Fibroblast of lung (primary cell): Measurements from ENCODE around the gene MAL.

ENCODE experiments used
- EZH2 ChIP-seq: IDR thresholded peaks from 2 replicates; pipeline ENCODE4 v1.5.1; 2012; ENCODE audit warnings: low read length, control low read depth, mild to moderate bottlenecking; ENCODE audit errors: missing control alignments
- TF ChIP-seq, protein P1 (sequence below), 2 donors: IDR thresholded peaks in 1 of 2; conservative IDR thresholded peaks in 1 of 2; 1 replicate in 1 of 2; 2 replicates in 1 of 2; pipeline ENCODE4 v1.5.1; 2011 to 2012; ENCODE audit warnings: low read length in 2 of 2, control low read depth in 1 of 2, inconsistent platforms in 1 of 2, low read depth in 1 of 2, mild to moderate bottlenecking in 1 of 2

DNA sequence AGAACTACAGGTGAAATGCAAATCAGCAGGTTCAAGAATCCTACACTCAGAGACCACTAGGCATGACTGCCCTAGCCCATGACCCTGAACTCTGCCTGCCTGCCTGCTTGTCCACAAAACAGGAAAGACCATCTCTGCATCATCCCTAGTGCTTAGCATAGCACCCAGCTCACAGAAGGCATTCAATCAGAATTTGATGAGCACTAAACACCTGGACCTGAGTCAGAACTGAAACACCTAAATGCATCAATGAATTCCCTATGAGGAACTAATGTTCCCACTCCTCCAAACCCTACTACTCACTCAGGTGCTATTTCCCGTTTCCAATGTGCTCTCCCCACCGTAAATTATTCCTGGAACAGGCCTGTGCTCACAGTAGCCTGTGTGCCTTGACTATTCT, 74.4 kb downstream of the MAL start:
- TF ChIP-seq, protein P1, sequence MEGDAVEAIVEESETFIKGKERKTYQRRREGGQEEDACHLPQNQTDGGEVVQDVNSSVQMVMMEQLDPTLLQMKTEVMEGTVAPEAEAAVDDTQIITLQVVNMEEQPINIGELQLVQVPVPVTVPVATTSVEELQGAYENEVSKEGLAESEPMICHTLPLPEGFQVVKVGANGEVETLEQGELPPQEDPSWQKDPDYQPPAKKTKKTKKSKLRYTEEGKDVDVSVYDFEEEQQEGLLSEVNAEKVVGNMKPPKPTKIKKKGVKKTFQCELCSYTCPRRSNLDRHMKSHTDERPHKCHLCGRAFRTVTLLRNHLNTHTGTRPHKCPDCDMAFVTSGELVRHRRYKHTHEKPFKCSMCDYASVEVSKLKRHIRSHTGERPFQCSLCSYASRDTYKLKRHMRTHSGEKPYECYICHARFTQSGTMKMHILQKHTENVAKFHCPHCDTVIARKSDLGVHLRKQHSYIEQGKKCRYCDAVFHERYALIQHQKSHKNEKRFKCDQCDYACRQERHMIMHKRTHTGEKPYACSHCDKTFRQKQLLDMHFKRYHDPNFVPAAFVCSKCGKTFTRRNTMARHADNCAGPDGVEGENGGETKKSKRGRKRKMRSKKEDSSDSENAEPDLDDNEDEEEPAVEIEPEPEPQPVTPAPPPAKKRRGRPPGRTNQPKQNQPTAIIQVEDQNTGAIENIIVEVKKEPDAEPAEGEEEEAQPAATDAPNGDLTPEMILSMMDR (conservative IDR thresholded peaks at IDR 0.05 in 1 of 2, IDR thresholded peaks at IDR 0.05 in 1 of 2; ENCODE audit: low read depth in 1 of 2, low read length in 2 of 2): no peak
- TF ChIP-seq EZH2: no peak
